ENCODE data around the gene LDB2.

DNA sequence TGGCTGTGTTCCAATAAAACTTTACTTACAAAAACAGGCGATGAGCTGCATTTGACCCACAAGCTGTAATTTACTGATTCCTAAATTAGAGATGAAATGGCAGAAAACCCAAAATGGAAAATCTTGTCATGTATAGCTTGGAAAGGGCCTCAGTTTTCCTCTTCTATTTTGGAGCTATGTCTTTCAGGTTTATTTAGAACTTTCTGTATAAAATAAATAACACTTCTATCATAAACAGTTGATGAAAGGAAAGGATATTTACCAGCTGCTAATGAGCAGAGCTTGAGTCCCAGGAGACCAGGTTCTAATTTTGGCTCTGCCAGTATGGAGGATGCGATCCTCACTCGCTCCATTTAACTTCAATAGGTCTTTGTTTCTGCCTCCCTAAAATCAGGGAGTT is 213.5 kb downstream of the LDB2 start:
- TF ChIP-seq, protein P1, sequence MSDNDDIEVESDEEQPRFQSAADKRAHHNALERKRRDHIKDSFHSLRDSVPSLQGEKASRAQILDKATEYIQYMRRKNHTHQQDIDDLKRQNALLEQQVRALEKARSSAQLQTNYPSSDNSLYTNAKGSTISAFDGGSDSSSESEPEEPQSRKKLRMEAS (IDR thresholded peaks at IDR 0.05; ENCODE audit: insufficient read depth, insufficient read length) = no peak
- TF ChIP-seq, protein P2, sequence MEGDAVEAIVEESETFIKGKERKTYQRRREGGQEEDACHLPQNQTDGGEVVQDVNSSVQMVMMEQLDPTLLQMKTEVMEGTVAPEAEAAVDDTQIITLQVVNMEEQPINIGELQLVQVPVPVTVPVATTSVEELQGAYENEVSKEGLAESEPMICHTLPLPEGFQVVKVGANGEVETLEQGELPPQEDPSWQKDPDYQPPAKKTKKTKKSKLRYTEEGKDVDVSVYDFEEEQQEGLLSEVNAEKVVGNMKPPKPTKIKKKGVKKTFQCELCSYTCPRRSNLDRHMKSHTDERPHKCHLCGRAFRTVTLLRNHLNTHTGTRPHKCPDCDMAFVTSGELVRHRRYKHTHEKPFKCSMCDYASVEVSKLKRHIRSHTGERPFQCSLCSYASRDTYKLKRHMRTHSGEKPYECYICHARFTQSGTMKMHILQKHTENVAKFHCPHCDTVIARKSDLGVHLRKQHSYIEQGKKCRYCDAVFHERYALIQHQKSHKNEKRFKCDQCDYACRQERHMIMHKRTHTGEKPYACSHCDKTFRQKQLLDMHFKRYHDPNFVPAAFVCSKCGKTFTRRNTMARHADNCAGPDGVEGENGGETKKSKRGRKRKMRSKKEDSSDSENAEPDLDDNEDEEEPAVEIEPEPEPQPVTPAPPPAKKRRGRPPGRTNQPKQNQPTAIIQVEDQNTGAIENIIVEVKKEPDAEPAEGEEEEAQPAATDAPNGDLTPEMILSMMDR (IDR thresholded peaks at IDR 0.05; ENCODE audit: extremely low read depth in 1 of 2, insufficient read depth in 1 of 2, low read depth in 1 of 2, low read length in 2 of 2) = no peak
- TF ChIP-seq JUN (IDR thresholded peaks at IDR 0.05; ENCODE audit: borderline replicate concordance, insufficient read depth, insufficient read length, low read depth) (no peak), EZH2 (IDR thresholded peaks at IDR 0.05; ENCODE audit: borderline replicate concordance, low read depth, low read length, severe bottlenecking) (no peak), POLR2A (IDR thresholded peaks at IDR 0.05; ENCODE audit: low read depth, low read length) (no peak), POLR2AphosphoS5 (IDR thresholded peaks at IDR 0.05; ENCODE audit: insufficient read depth, low read depth, low read length) (no peak)
